CD4-positive, alpha-beta T cell treated with Interleukin-6 for 4 hours (primary cell): ENCODE data around the gene TMEM163.

ENCODE experiments used
- DNase-seq: peaks from one replicate; pipeline ENCODE4 v3.0.0-alpha.2; 2020; ENCODE audit warnings: mixed read lengths

The TMEM163 gene

GRCh38 chr2:134722728-134723127 lies 3.9 kb upstream of the TMEM163 start:
- no peak for DNase-seq

GRCh38 chr2:134721596-134721995 lies 2.8 kb upstream of the TMEM163 start:
- no peak for DNase-seq

DNA sequence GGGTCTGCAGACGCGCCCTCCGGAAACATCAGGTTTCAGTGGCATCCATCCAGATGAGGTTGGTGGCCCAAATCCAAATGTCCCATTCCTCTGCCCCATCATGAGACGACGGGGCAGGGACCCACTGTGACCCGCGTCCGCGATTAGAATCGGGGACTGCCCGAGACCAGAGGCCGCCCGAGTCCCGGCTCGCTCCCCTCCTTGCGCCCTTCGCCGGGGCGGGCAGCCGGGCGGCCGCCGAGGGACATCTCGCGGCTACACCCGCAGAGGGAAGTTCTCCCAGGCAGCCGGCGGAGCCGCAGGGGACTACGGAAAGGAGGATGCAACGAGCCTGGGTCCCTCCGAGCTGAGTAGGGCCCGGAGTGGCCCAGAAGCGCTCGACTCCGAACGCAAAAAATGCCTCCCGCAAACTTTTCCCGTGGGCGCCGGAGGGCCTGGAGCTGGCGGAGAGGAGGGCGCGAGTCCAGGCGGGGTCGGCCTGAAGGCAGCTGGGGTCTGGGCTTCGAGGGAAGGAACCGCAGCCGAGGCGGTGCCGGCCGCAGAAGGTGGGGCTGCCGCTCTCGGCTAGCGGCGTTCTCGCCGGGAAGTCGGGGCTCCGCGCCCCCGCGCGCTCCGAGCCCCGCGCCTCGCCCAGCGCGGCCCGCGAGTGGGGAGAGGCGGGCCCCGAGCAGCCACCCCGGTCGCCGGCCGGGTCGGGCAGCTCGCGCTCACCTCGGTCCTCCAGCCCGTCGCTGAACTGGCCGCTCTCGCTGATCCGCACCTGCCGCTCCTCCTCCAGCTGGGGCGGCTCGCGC lies 580 bp downstream of the TMEM163 start:
- DNase-seq, result peak; percentile 10

GRCh38 chr2:134717286-134718022 lies 1.3 kb downstream of the TMEM163 start:
- no peak for DNase-seq

- DNase-seq, result no peak
These were observed 2.0 kb downstream of the TMEM163 start for GRCh38 chr2:134716721-134717243.

DNA sequence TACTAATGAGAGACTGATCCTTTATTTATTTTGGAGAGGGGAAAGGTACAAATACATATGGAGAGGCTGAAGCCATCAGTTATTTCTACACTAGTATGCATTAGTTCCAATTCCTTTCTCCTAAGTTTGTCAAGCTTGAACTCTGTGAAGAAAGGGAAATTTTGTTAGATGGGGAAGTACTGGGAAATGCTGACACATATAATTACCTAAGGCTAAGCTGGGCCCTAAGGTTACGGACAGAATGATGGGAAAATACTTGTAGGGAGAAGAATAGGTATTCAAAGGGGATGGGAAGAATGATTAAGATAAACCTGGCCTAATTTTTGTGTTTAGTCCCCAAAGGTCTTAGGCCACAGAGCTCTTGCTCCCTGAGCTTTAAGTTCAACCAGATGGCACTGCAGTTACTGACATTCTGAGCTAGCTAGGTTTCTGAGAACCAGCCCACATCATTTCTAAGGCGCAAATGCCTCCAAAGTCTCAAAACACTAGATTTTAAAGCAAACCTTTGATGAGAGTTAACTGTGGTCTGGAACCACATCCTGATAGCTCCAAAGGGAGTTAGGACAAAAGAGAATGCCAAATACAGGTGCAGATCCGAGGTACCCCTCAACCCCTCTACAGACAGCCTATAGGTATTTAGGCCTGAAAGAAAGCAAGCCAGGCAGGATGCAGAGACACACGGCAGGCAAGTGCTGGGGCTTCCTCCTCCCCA lies 2.7 kb downstream of the TMEM163 start:
- DNase-seq, result no peak

GRCh38 chr2:134714228-134714627 lies 4.6 kb downstream of the TMEM163 start:
- DNase-seq, result no peak

DNA sequence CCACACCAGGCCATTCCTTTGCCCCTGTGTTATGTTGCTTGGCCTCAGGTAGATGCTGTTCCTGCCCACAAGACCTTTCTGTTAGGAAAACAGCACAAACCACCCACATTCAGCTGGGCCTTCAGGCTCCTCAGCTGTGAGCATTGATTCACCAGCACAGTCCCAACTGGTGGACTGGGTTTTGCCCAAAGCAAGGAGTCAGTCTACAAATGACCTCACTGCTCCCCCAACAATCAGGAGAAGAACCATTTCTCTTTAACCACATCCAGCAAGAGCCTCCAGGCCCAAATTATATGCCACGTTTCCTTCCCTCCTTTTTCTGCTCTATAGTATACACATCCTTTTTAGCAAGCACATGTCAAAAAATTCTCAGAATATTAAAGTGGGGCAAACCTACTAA lies 5.2 kb downstream of the TMEM163 start:
- no peak for DNase-seq

- DNase-seq, result no peak
These were observed 5.6 kb downstream of the TMEM163 start for GRCh38 chr2:134713176-134713575.

DNA sequence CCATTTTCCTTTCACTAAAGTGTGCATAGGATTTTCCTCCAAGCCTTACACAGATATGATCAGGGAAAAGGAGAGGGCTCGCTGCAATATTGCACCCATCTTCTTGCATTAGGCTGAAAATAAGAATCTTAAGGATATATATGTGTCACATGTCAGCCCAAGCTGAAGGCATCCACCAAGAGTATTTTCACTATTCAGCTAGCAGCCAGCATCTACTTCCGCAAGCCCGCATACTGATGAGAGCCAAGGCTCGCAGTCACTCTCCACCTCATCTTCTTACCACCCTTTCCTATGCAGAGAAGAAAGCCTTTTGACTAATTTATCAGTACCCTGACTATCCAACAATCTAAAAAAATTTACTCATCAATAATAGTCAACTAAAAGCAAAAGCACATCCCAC lies 6.1 kb downstream of the TMEM163 start:
- no peak for DNase-seq

DNA sequence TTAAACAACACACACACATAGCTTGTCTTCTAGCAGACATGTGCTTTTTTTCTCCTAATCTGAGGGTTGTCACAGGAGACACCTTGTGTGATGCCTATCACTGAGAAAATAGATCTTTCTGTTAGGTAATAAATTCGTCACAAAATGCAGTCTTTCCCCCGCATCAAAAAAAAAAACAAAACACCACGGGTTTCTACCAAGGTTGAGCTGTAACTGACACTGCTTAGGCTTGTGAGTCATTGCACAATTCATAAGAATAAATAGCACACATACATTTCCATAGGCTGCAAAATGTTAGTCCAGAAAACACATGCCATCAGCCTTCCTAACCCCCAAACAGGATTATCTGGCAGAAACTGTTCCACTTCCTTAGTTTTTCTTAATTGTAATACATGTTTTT lies 6.5 kb downstream of the TMEM163 start:
- no peak for DNase-seq

DNA sequence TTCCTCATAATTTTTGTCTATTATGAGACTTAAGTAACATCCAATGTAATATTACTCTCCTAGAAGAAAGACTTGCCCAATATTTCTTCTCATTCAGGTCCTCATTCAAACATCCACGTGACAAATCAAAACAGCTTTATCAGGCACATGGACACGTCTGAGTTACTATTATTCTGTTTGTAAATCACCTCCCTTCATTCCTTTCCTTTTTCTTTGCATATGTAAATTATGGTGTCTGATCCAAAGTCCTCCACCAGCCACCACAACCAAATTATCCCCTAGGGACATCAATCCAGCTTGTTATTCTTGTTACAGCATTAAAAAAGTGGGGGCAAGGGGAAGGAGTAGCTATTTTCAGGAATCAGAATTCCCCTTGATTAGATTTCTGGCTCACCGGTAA lies 7.1 kb downstream of the TMEM163 start:
- no peak for DNase-seq

- DNase-seq, result no peak
These were observed 11.5 kb downstream of the TMEM163 start for GRCh38 chr2:134707330-134707676.

GRCh38 chr2:134706587-134707329 lies 12.0 kb downstream of the TMEM163 start:
- DNase-seq, result peak; percentile 11

DNA sequence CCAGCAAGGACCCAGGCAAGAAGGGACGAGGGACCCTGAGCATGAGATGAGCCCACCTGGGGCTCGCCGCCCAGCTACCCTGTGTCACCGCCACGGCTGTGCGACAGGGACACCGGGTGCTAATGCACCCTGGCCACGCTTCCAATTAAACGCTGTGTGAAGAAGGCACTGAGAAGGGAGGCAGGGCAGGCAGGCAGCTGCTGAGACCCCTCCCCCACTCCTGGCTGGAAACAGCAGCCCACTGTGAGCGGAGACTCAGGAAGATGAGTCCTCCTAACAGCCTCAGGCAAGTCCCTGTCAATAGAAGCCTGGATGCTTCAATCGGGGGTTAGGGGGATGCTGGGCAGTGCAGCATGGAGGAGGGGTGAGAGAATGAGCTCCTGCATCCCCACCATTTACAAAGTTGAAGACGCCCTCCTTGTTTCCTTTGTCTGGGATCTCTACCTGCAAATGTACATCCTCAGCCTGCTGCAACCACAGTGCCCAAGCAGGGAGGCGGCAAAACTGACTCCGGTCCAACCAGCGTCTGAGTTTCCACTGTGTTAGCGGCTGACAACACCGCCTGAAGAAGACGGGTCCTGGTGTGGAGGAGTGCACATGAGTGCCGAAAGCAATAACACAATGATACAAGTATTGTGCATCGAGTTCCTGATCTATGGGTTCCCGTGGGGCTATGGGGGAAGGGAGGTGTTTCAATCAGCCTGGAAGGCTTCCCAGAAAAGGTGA lies 12.8 kb downstream of the TMEM163 start:
- no peak for DNase-seq

DNA sequence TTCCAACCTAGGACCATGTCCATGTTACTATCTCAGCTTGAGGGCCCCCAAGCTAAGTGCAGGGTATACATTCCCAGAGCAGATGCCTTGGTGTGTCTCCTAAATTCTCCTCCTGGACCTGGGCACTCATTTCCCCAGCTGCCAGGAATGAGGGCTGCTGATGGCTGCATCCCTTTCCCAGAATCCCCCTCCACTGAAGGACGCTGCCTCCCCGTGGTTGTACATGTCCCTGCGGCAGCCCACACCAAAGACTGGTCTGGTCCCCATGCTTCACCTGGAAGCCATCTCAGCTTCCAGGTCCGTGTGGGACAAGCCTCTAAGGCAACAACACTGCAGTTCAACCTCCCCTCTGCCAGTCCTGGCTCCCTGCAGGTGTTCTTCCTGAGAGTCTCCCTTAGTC lies 14.6 kb downstream of the TMEM163 start:
- DNase-seq, result no peak

GRCh38 chr2:134703426-134703825 lies 15.4 kb downstream of the TMEM163 start:
- DNase-seq, result no peak

- no peak for DNase-seq
These were observed 18.1 kb downstream of the TMEM163 start for GRCh38 chr2:134700730-134701129.

GRCh38 chr2:134694411-134694810 lies 24.4 kb downstream of the TMEM163 start:
- DNase-seq, result no peak

DNA sequence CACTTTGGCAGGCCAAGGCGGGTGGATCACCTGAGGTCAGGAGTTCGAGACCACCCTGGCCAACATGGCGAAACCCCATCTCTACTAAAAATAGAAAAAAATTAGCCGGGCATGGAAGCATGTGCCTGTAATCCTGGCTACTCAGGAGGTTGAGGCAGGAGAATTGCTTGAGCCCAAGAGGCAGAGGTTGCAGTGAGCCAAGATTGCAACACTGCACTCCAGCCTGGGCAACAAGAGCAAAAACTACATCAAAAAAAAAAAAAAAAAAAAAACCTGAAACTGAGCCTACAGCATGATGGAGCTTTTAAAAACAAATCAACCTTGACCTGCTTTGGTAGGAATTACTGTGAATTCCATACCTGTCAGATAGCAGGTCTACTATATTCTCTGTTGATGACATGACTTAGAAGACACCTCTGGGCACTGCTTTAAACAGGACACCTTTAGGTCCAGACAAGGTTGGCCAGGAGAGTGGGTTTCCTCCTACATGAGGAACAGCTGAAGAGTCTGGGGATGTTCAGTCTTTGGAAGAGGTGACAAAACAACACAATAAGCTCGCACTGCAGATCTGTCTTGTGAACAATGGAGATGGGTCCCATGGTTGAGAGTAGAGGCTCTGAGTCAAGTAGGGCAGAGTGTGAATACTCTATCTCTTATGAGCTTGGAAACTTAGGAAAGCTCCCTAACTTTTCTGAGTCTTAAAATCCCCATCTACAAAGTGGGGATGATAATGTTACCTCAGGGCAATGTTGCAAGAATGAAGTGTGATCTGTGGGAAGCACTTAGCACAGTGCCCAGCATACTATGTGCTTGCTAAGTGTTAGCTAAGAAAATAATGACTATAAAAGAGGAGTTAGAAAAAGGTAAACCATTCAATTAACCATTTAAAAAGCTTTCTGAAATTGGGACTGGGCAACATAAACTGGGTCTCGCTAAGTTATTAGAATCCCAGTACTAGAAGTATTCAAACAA lies 25.2 kb downstream of the TMEM163 start:
- DNase-seq, result no peak

- DNase-seq, result no peak
These were observed 26.3 kb downstream of the TMEM163 start for GRCh38 chr2:134692499-134692898.
